GM19193 (cell line): ENCODE measurements around the gene MDC1.

Source experiments
- POLR2A ChIP-seq: IDR thresholded peaks from 4 replicates; pipeline ENCODE4 v1.6.1; 2011; ENCODE audit not compliant: insufficient read depth, insufficient read length; ENCODE audit errors: extremely low read depth

The MDC1 gene

GRCh38 chr6:30654798-30655742, 62.0 kb downstream of the MDC1 start:
- no peak for TF ChIP-seq POLR2A

- TF ChIP-seq POLR2A = no peak
These were observed 65.9 kb downstream of the MDC1 start for GRCh38 chr6:30651143-30651542.
